Hematopoietic multipotent progenitor cell treated with erythropoietin and hydrocortisone succinate and interleukin-3 and kit ligand, for 6 days (in vitro differentiated cells): ENCODE data around the gene MS4A15.

Experiments
- DNase-seq: peaks from one replicate; pipeline ENCODE4 v3.0.0-alpha.2; 2015

Gene MS4A15

GRCh38 chr11:60780774-60781173 is 24.1 kb downstream of the MS4A15 start:
- no peak for DNase-seq

- no peak for DNase-seq
Observed at GRCh38 chr11:60781286-60781980, 24.8 kb downstream of the MS4A15 start.

GRCh38 chr11:60781981-60782316 is 25.3 kb downstream of the MS4A15 start:
- no peak for DNase-seq

GRCh38 chr11:60782393-60783140 is 25.9 kb downstream of the MS4A15 start:
- DNase-seq, result no peak

- no peak for DNase-seq
Observed at GRCh38 chr11:60783141-60783484, 26.4 kb downstream of the MS4A15 start.

- no peak for DNase-seq
Observed at GRCh38 chr11:60783911-60784310, 27.2 kb downstream of the MS4A15 start.

- no peak for DNase-seq
Observed at GRCh38 chr11:60785136-60785535, 28.5 kb downstream of the MS4A15 start, which contains the start of gene MS4A10. Gene MS4A10, plus strand, starts transcription at chr11:60785333. Its CDS starts 5,003 bp downstream, at chr11:60790336.

- DNase-seq, result no peak
Observed at GRCh38 chr11:60785806-60786361, 29.2 kb downstream of the MS4A15 start.

- no peak for DNase-seq
Observed at GRCh38 chr11:60786811-60787567, 30.3 kb downstream of the MS4A15 start.

GRCh38 chr11:60788401-60789125 is 31.9 kb downstream of the MS4A15 start:
- peak; percentile 18 for DNase-seq

- DNase-seq, result no peak
Observed at GRCh38 chr11:60790726-60791125, 34.1 kb downstream of the MS4A15 start.

GRCh38 chr11:60791153-60791933 is 34.7 kb downstream of the MS4A15 start:
- no peak for DNase-seq

- DNase-seq, result no peak
Observed at GRCh38 chr11:60792521-60792920, 35.9 kb downstream of the MS4A15 start.

- DNase-seq, result no peak
Observed at GRCh38 chr11:60795291-60795690, 38.6 kb downstream of the MS4A15 start.

GRCh38 chr11:60797846-60798630 is 41.4 kb downstream of the MS4A15 start:
- DNase-seq, result no peak

GRCh38 chr11:60798631-60799030 is 42.0 kb downstream of the MS4A15 start:
- DNase-seq, result no peak

GRCh38 chr11:60801194-60801593 is 44.5 kb downstream of the MS4A15 start:
- DNase-seq, result no peak

GRCh38 chr11:60803273-60803936 is 46.7 kb downstream of the MS4A15 start:
- DNase-seq, result no peak

GRCh38 chr11:60809249-60809648 is 52.6 kb downstream of the MS4A15 start:
- no peak for DNase-seq

- DNase-seq, result no peak
Observed at GRCh38 chr11:60809691-60810090, 53.0 kb downstream of the MS4A15 start.

- DNase-seq, result no peak
Observed at GRCh38 chr11:60810151-60810550, 53.5 kb downstream of the MS4A15 start.
